Mesenchymal stem cell (in vitro differentiated cells and primary cell): Measurements from ENCODE around the gene GLB1L3.

Experiments
- DNase-seq: peaks from one replicate; pipeline ENCODE4 v3.0.0-alpha.2; 2013
- H2AFZ ChIP-seq: one replicate; pipeline ENCODE4 v1.6.1; 2013; ENCODE audit warnings: low read depth, mild to moderate bottlenecking, control low read depth, inconsistent platforms, low read length, moderate library complexity
- H2AK5ac ChIP-seq: 2 replicates; pipeline ENCODE4 v1.6.1; 2013; ENCODE audit warnings: low read length, moderate library complexity, mild to moderate bottlenecking, inconsistent platforms; ENCODE audit not compliant: severe bottlenecking
- H2BK120ac ChIP-seq: one replicate; pipeline ENCODE4 v1.6.1; 2013; ENCODE audit warnings: low read depth, mild to moderate bottlenecking, inconsistent platforms, low read length, moderate library complexity
- H2BK12ac ChIP-seq, 2 experiments: one replicate each; pipeline ENCODE4 v1.6.1; 2013; ENCODE audit warnings: inconsistent platforms in 2 of 2, low read length in 2 of 2, mild to moderate bottlenecking in 2 of 2, moderate library complexity in 2 of 2, control low read depth in 1 of 2
- H2BK15ac ChIP-seq: one replicate; pipeline ENCODE4 v1.6.1; 2013; ENCODE audit warnings: mild to moderate bottlenecking, low read depth, inconsistent platforms; ENCODE audit not compliant: poor library complexity, severe bottlenecking
- H2BK5ac ChIP-seq: 2 replicates; pipeline ENCODE4 v1.6.1; 2013; ENCODE audit warnings: low read depth, mild to moderate bottlenecking, low read length, control low read depth, inconsistent platforms; ENCODE audit not compliant: poor library complexity, severe bottlenecking
- H3K14ac ChIP-seq, 2 experiments: one replicate each; pipeline ENCODE4 v1.6.1; 2013; ENCODE audit warnings: inconsistent platforms in 2 of 2, low read length in 2 of 2, control low read depth in 1 of 2, mild to moderate bottlenecking in 1 of 2, moderate library complexity in 1 of 2
- H3K18ac ChIP-seq, 2 experiments: one replicate each; pipeline ENCODE4 v1.6.1; 2013; ENCODE audit warnings: inconsistent platforms in 2 of 2, low read length in 2 of 2, control low read depth in 1 of 2, low read depth in 1 of 2, mild to moderate bottlenecking in 1 of 2
- H3K23ac ChIP-seq, 2 experiments: one replicate each; pipeline ENCODE4 v1.6.1; 2013; ENCODE audit warnings: inconsistent platforms in 2 of 2, low read length in 2 of 2, mild to moderate bottlenecking in 2 of 2, moderate library complexity in 2 of 2, control low read depth in 1 of 2
- H3K27ac ChIP-seq: 2 replicates; pipeline ENCODE4 v1.5.1; 2013; ENCODE audit warnings: mild to moderate bottlenecking, moderate library complexity, low read length, control low read depth, inconsistent platforms; ENCODE audit not compliant: poor library complexity, severe bottlenecking
- H3K27me3 ChIP-seq, 2 experiments: 2 replicates each; pipeline versions ENCODE4 v1.6.1 to v1.7.0; 2013; ENCODE audit warnings: low read length in 2 of 2, mild to moderate bottlenecking in 2 of 2, moderate library complexity in 2 of 2, control low read depth in 1 of 2, inconsistent platforms in 1 of 2; ENCODE audit not compliant: control insufficient read depth in 1 of 2, insufficient read depth in 1 of 2
- H3K36me3 ChIP-seq, 2 experiments: 2 replicates each; pipeline versions ENCODE4 v1.6.1 to v1.7.0; 2013; ENCODE audit warnings: low read length in 2 of 2, control low read depth in 1 of 2, inconsistent platforms in 1 of 2, low read depth in 1 of 2, mild to moderate bottlenecking in 1 of 2; ENCODE audit not compliant: insufficient read depth in 2 of 2, control insufficient read depth in 1 of 2
- H3K4ac ChIP-seq, 2 experiments: one replicate each; pipeline ENCODE4 v1.6.1; 2013; ENCODE audit warnings: inconsistent platforms in 2 of 2, low read length in 2 of 2, mild to moderate bottlenecking in 2 of 2, moderate library complexity in 2 of 2, control low read depth in 1 of 2, low read depth in 1 of 2
- H3K4me1 ChIP-seq: 2 replicates; pipeline ENCODE4 v1.6.1; 2013; ENCODE audit warnings: low read depth, low read length, control low read depth; ENCODE audit not compliant: control insufficient read depth, insufficient read depth
- H3K4me2 ChIP-seq: 2 replicates; pipeline ENCODE4 v1.6.1; 2013; ENCODE audit warnings: low read length, mild to moderate bottlenecking, inconsistent platforms; ENCODE audit not compliant: poor library complexity, severe bottlenecking
- H3K4me3 ChIP-seq, 2 experiments: 2 replicates each; pipeline versions ENCODE4 v1.5.1 to v1.7.0; 2013; ENCODE audit warnings: low read length in 2 of 2, mild to moderate bottlenecking in 2 of 2, control low read depth in 1 of 2, low read depth in 1 of 2; ENCODE audit not compliant: insufficient read depth in 1 of 2
- H3K79me1 ChIP-seq: replicated peaks from 2 replicates; pipeline ENCODE4 v1.6.1; 2013; ENCODE audit warnings: mild to moderate bottlenecking, control low read depth, low read length, inconsistent platforms; ENCODE audit not compliant: poor library complexity, severe bottlenecking
- H3K9ac ChIP-seq: 2 replicates; pipeline ENCODE4 v1.7.0; 2013; ENCODE audit warnings: mild to moderate bottlenecking, low read length, moderate library complexity
- H3K9me3 ChIP-seq: 2 replicates; pipeline ENCODE4 v1.7.0; 2013; ENCODE audit warnings: mild to moderate bottlenecking, low read length; ENCODE audit not compliant: control insufficient read depth
- H4K8ac ChIP-seq: one replicate; pipeline ENCODE4 v1.6.1; 2013; ENCODE audit warnings: inconsistent platforms, mild to moderate bottlenecking, low read length, moderate library complexity
- H4K91ac ChIP-seq: one replicate; pipeline ENCODE4 v1.6.1; 2013; ENCODE audit warnings: mild to moderate bottlenecking, low read length, inconsistent platforms
- WGBS: methylation state at CpG from one replicate; pipeline ENCODE4 v1.1.7; 2013; ENCODE audit warnings: mixed read lengths; 5-methylcytosine and 5-hydroxymethylcytosine counted together

Gene GLB1L3

DNA sequence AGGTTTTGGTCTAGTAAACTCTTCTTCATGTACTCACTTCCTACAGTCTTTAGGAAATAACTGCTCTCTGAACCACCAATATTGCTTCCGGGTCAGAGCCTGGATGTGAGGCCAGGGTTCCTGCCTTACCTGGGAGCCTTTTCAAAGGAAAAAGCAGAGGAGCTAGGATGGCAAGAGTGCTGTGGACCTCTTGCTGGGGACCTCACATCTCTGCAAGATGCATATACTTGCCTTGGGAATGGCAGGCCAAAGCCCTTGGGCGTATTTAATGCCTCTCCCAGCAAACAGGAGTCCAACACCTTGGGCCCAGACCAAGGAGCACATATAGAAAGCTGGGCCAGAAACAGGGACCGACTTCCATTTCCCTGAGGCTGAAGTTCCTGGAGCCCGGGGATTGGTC, 60.9 kb downstream of the GLB1L3 start:
- no peak overlapping the region for H3K4me2 ChIP-seq
- no peak overlapping the region for H3K4ac ChIP-seq
- WGBS, result 71% methylated on average over 4 of the region's 4 CpGs
- H2BK12ac ChIP-seq, result no peak overlapping the region
- H4K91ac ChIP-seq, result no peak overlapping the region
- H3K9ac ChIP-seq, result no peak overlapping the region
- H3K79me1 ChIP-seq, result no peaks in the 10 kb centered on the region
- H2BK120ac ChIP-seq, result no peak overlapping the region
- peaks cover 20% of the 10 kb centered on the region in 2 experiments for H3K27me3 ChIP-seq
- no peak overlapping the region for H3K27ac ChIP-seq
- H2BK5ac ChIP-seq, result no peak overlapping the region
- no peak overlapping the region for H2BK15ac ChIP-seq
- peaks cover 4% of the 10 kb centered on the region for H3K4me1 ChIP-seq
- DNase-seq, result no peak
- no peak overlapping the region for H3K23ac ChIP-seq
- H2AK5ac ChIP-seq, result no peak overlapping the region
- H3K36me3 ChIP-seq, result no peaks in the 10 kb centered on the region
- no peak overlapping the region for H3K18ac ChIP-seq
- H2AFZ ChIP-seq, result no peak overlapping the region
- no peak overlapping the region for H3K14ac ChIP-seq
- H4K8ac ChIP-seq, result no peak overlapping the region
- no peaks in the 10 kb centered on the region for H3K9me3 ChIP-seq
- no peak overlapping the region for H3K4me3 ChIP-seq

- H3K27me3 ChIP-seq, result peaks cover 10 to 14% of the 10 kb centered on the region in 2 experiments
- no peak overlapping the region for H2BK12ac ChIP-seq
- H2BK5ac ChIP-seq, result no peak overlapping the region
- no peak overlapping the region for H3K4me2 ChIP-seq
- H3K18ac ChIP-seq, result no peak overlapping the region
- H4K91ac ChIP-seq, result no peak overlapping the region
- no peak overlapping the region for H3K27ac ChIP-seq
- H3K9ac ChIP-seq, result no peak overlapping the region
- no peak overlapping the region for H2BK15ac ChIP-seq
- no peak overlapping the region for H3K23ac ChIP-seq
- H3K14ac ChIP-seq, result no peak overlapping the region
- 91% methylated on average over 15 of the region's 15 CpGs for WGBS
- no peak overlapping the region for H3K4me3 ChIP-seq
- no peaks in the 10 kb centered on the region for H3K9me3 ChIP-seq
- H3K79me1 ChIP-seq, result no peaks in the 10 kb centered on the region
- DNase-seq, result no peak
- H3K4ac ChIP-seq, result no peak overlapping the region
- no peak overlapping the region for H2AFZ ChIP-seq
- no peak overlapping the region for H4K8ac ChIP-seq
- H2AK5ac ChIP-seq, result no peak overlapping the region
- H3K36me3 ChIP-seq, result no peaks in the 10 kb centered on the region
- H3K4me1 ChIP-seq, result no peaks in the 10 kb centered on the region
- H2BK120ac ChIP-seq, result no peak overlapping the region
Measured at GRCh38 chr11:134338068-134338467, 61.9 kb downstream of the GLB1L3 start.

DNA sequence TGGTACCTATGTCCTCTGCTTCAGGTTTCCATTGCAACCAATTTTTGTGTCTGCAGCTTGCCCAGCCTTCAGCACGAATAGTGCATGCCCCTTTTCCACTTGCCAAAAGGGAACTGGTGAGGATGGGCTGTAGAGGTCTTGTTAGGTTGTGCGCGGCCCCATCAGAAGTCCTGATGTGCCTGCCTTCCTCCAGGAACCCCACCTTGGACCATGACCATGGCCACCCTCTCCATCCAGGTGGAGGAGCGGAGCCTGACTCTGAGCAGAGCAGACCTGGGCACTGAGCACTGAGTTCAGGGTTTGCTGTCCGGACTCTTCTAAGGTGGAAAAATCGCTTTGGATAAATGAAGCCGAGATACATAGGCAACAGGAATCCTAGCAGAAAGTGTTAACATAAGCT, 62.5 kb downstream of the GLB1L3 start:
- H4K8ac ChIP-seq, result no peak overlapping the region
- WGBS, result 75% methylated on average over 7 of the region's 7 CpGs

DNA sequence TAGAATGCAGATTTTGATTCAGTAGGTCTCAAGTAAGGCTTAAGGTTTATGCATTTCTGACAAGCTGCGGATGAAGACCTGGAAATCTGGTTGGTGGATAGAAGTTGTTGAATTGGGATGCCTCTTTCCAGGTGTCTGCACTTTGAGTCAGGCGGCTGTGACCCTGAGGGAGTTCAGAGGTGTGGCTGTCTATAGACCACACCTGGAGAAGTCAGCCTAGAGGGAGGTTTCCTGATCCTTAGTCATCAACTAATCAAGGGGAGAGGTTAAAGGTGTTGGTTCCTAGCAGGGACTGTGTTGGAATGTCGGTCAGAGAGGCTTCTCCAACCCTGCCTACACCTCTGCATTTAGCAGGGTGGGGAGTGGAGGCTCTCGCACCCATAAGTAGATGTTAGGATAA, 63.6 kb downstream of the GLB1L3 start:
- H3K79me1 ChIP-seq, result no peaks in the 10 kb centered on the region
- H4K8ac ChIP-seq, result no peak overlapping the region
- H2AFZ ChIP-seq, result no peak overlapping the region
- H3K14ac ChIP-seq, result no peak overlapping the region
- no peak overlapping the region for H3K4me3 ChIP-seq
- no peak overlapping the region for H2BK15ac ChIP-seq
- DNase-seq, result no peak
- H2AK5ac ChIP-seq, result no peak overlapping the region
- H3K9me3 ChIP-seq, result no peaks in the 10 kb centered on the region
- no peak overlapping the region for H3K18ac ChIP-seq
- H3K23ac ChIP-seq, result no peak overlapping the region
- no peak overlapping the region for H2BK5ac ChIP-seq
- no peak overlapping the region for H3K27ac ChIP-seq
- H2BK120ac ChIP-seq, result no peak overlapping the region
- H3K27me3 ChIP-seq, result peaks cover 0 to 12% of the 10 kb centered on the region in 2 experiments
- no peak overlapping the region for H3K9ac ChIP-seq
- 65% methylated on average over 4 of the region's 4 CpGs for WGBS
- H3K4me2 ChIP-seq, result no peak overlapping the region
- H3K4me1 ChIP-seq, result no peaks in the 10 kb centered on the region
- H2BK12ac ChIP-seq, result no peak overlapping the region
- H3K36me3 ChIP-seq, result no peaks in the 10 kb centered on the region
- H4K91ac ChIP-seq, result no peak overlapping the region
- H3K4ac ChIP-seq, result no peak overlapping the region

More for the DNA sequence above, 62.5 kb downstream of the GLB1L3 start:
- Histone ChIP-seq H4K91ac (no peak overlapping the region), H3K23ac (no peak overlapping the region), H3K14ac (no peak overlapping the region), H3K4me3 (no peak overlapping the region), H3K27ac (no peak overlapping the region), H2BK12ac (no peak overlapping the region), H3K9me3 (no peaks in the 10 kb centered on the region), H2BK15ac (no peak overlapping the region), H3K4ac (no peak overlapping the region), H3K27me3 (peaks cover 4 to 15% of the 10 kb centered on the region in 2 experiments), H2AFZ (no peak overlapping the region), H3K79me1 (no peaks in the 10 kb centered on the region), H3K36me3 (no peaks in the 10 kb centered on the region), H3K18ac (no peak overlapping the region), H3K4me1 (no peaks in the 10 kb centered on the region), H2BK120ac (no peak overlapping the region), H2BK5ac (no peak overlapping the region), H3K9ac (no peak overlapping the region), H3K4me2 (no peak overlapping the region), H2AK5ac (no peak overlapping the region)
- no peak for DNase-seq
